ENCODE results near the gene MRPS27.

GRCh38 chr5:72369301-72369700 is 49.3 kb upstream of the MRPS27 start:
- TF ChIP-seq POLR2AphosphoS5 (IDR thresholded peaks at IDR 0.05; ENCODE audit: low read depth, low read length) = no peak
- no peak for TF ChIP-seq FOXP2 (optimal IDR thresholded peaks at IDR 0.05; ENCODE audit: borderline replicate concordance, extremely low read depth, extremely low read length, insufficient read depth)
- TF ChIP-seq SIN3A (IDR thresholded peaks at IDR 0.05; ENCODE audit: borderline replicate concordance, insufficient read depth, low read length) = no peak
- TF ChIP-seq TAF1 (IDR thresholded peaks at IDR 0.05; ENCODE audit: borderline replicate concordance, insufficient read depth, low read length) = no peak
- TF ChIP-seq, protein P1, sequence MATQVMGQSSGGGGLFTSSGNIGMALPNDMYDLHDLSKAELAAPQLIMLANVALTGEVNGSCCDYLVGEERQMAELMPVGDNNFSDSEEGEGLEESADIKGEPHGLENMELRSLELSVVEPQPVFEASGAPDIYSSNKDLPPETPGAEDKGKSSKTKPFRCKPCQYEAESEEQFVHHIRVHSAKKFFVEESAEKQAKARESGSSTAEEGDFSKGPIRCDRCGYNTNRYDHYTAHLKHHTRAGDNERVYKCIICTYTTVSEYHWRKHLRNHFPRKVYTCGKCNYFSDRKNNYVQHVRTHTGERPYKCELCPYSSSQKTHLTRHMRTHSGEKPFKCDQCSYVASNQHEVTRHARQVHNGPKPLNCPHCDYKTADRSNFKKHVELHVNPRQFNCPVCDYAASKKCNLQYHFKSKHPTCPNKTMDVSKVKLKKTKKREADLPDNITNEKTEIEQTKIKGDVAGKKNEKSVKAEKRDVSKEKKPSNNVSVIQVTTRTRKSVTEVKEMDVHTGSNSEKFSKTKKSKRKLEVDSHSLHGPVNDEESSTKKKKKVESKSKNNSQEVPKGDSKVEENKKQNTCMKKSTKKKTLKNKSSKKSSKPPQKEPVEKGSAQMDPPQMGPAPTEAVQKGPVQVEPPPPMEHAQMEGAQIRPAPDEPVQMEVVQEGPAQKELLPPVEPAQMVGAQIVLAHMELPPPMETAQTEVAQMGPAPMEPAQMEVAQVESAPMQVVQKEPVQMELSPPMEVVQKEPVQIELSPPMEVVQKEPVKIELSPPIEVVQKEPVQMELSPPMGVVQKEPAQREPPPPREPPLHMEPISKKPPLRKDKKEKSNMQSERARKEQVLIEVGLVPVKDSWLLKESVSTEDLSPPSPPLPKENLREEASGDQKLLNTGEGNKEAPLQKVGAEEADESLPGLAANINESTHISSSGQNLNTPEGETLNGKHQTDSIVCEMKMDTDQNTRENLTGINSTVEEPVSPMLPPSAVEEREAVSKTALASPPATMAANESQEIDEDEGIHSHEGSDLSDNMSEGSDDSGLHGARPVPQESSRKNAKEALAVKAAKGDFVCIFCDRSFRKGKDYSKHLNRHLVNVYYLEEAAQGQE (IDR thresholded peaks at IDR 0.05; ENCODE audit: insufficient read depth in 1 of 2, low read depth in 2 of 2, low read length in 2 of 2) = no peak
